Osteoblast (primary cell): Measurements from ENCODE around the gene AKAP3. TPM values are rescaled to one million over a fixed set of nuclear protein-coding genes. Genes with fewer than 3 reads are reported as not detected.

ENCODE experiments used
- DNase-seq: peaks from one replicate; pipeline ENCODE4 v3.0.0; 2011; ENCODE audit warnings: low spot score, mixed read lengths; ENCODE audit not compliant: insufficient read length; ENCODE audit errors: missing footprints
- H2AFZ ChIP-seq: 2 replicates; pipeline ENCODE4 v1.6.0; 2011; ENCODE audit warnings: mild to moderate bottlenecking, low read length
- H3K27ac ChIP-seq: 2 replicates; pipeline ENCODE4 v1.5.1; 2011; ENCODE audit warnings: mild to moderate bottlenecking, low read depth, low read length, moderate library complexity
- H3K27me3 ChIP-seq: 2 replicates; pipeline ENCODE4 v1.6.0; 2012; ENCODE audit warnings: mild to moderate bottlenecking, control low read depth, inconsistent platforms, low read length, moderate library complexity; ENCODE audit not compliant: insufficient read depth
- H3K36me3 ChIP-seq: 2 replicates; pipeline ENCODE4 v1.5.1; 2011; ENCODE audit warnings: mild to moderate bottlenecking, low read length, control low read depth, moderate library complexity; ENCODE audit not compliant: insufficient read depth
- H3K4me1 ChIP-seq: 2 replicates; pipeline ENCODE4 v1.5.1; 2011; ENCODE audit warnings: mild to moderate bottlenecking, low read length, control low read depth, moderate library complexity; ENCODE audit not compliant: insufficient read depth
- H3K4me2 ChIP-seq: 2 replicates; pipeline ENCODE4 v1.6.0; 2011; ENCODE audit warnings: mild to moderate bottlenecking, low read length; ENCODE audit not compliant: insufficient read depth
- H3K4me3 ChIP-seq: fragments of 200-600 bp; sonication (generic); 3 replicates; pipeline ENCODE4 v1.5.1; 2012; ENCODE audit warnings: mild to moderate bottlenecking, low read length, inconsistent platforms; ENCODE audit not compliant: insufficient read depth
- H3K79me2 ChIP-seq: 2 replicates; pipeline ENCODE4 v1.6.0; 2012; ENCODE audit warnings: mild to moderate bottlenecking, low read length, control low read depth, inconsistent platforms; ENCODE audit not compliant: insufficient read depth
- H3K9me3 ChIP-seq: 2 replicates; pipeline ENCODE4 v1.5.1; 2011; ENCODE audit warnings: low read depth, low read length, control low read depth
- H4K20me1 ChIP-seq: 2 replicates; pipeline ENCODE4 v1.6.0; 2012; ENCODE audit warnings: mild to moderate bottlenecking, low read length, control low read depth; ENCODE audit not compliant: insufficient read depth
- CTCF ChIP-seq: IDR thresholded peaks from 2 replicates; pipeline ENCODE4 v1.5.1; 2011; ENCODE audit warnings: mild to moderate bottlenecking, low read depth, low read length, moderate library complexity; ENCODE audit errors: extremely low read depth
- total RNA-seq: library from RNA; depleted of rRNA; stranded (reverse); fragments of >200 nt; gene quantifications from 2 replicates; pipeline ENCODE4 v1.2.3, GENCODE V29; 2012

The AKAP3 gene
- total RNA-seq, 1 donor, result 2.2 TPM

GRCh38 chr12:4679711-4680110, 30.9 kb upstream of the AKAP3 start:
- H3K27me3 ChIP-seq, result no peaks in the 10 kb centered on the region
- no peak overlapping the region for H3K4me3 ChIP-seq
- H3K4me2 ChIP-seq, result no peak overlapping the region
- H3K9me3 ChIP-seq, result no peaks in the 10 kb centered on the region
- H3K79me2 ChIP-seq, result no peaks in the 10 kb centered on the region
- no peak for DNase-seq
- H3K36me3 ChIP-seq, result peaks cover 10% of the 10 kb centered on the region
- no peak for TF ChIP-seq CTCF
- H4K20me1 ChIP-seq, result no peaks in the 10 kb centered on the region
- H3K4me1 ChIP-seq, result no peaks in the 10 kb centered on the region
- no peak overlapping the region for H3K27ac ChIP-seq
- no peak overlapping the region for H2AFZ ChIP-seq

- TF ChIP-seq CTCF, result no peak
- H3K27me3 ChIP-seq, result no peaks in the 10 kb centered on the region
- no peak overlapping the region for H2AFZ ChIP-seq
- DNase-seq, result no peak
- peaks cover 13% of the 10 kb centered on the region for H3K4me1 ChIP-seq
- H3K4me2 ChIP-seq, result no peak overlapping the region
- peaks cover 4% of the 10 kb centered on the region for H3K79me2 ChIP-seq
- no peaks in the 10 kb centered on the region for H4K20me1 ChIP-seq
- no peak overlapping the region for H3K27ac ChIP-seq
- no peak overlapping the region for H3K4me3 ChIP-seq
- no peaks in the 10 kb centered on the region for H3K9me3 ChIP-seq
- peaks cover 52% of the 10 kb centered on the region for H3K36me3 ChIP-seq
Observed at GRCh38 chr12:4665236-4665635, 16.4 kb upstream of the AKAP3 start.

- Histone ChIP-seq H3K9me3 (no peaks in the 10 kb centered on the region), H3K4me3 (no peak overlapping the region)
Observed at GRCh38 chr12:4663971-4664505, 15.2 kb upstream of the AKAP3 start.

GRCh38 chr12:4653691-4654090, 4.8 kb upstream of the AKAP3 start:
- no peaks in the 10 kb centered on the region for H3K27me3 ChIP-seq
- no peak overlapping the region for H2AFZ ChIP-seq
- peaks cover 33% of the 10 kb centered on the region for H3K36me3 ChIP-seq
- H3K4me3 ChIP-seq, result no peak overlapping the region
- DNase-seq, result no peak
- H4K20me1 ChIP-seq, result peaks cover 4% of the 10 kb centered on the region
- H3K4me2 ChIP-seq, result no peak overlapping the region
- H3K79me2 ChIP-seq, result peaks cover 53% of the 10 kb centered on the region
- no peak for TF ChIP-seq CTCF
- no peak overlapping the region for H3K27ac ChIP-seq
- H3K4me1 ChIP-seq, result peaks cover 5% of the 10 kb centered on the region
- H3K9me3 ChIP-seq, result no peaks in the 10 kb centered on the region

More at GRCh38 chr12:4663971-4664505, 15.2 kb upstream of the AKAP3 start:
- Histone ChIP-seq H3K27me3 (no peaks in the 10 kb centered on the region), H2AFZ (peak overlapping the region; percentile 49), H4K20me1 (no peaks in the 10 kb centered on the region), H3K36me3 (peaks cover 51% of the 10 kb centered on the region), H3K79me2 (peaks cover 4% of the 10 kb centered on the region), H3K27ac (peak overlapping the region; percentile 86), H3K4me2 (peak overlapping the region; percentile 29), H3K4me1 (peaks cover 13% of the 10 kb centered on the region)
- no peak for TF ChIP-seq CTCF
- DNase-seq, result peak; percentile 52
